Testis (tissue), 3 donors: Measurements from ENCODE around the gene SPINK4. TPM values are rescaled to one million over a fixed set of nuclear protein-coding genes. Genes with fewer than 3 reads are reported as not detected.

Source experiments
- DNase-seq: peaks from one replicate; pipeline ENCODE4 v3.0.0-alpha.2; 2019
- H3K27ac ChIP-seq, 2 donors: fragments of 200-600 bp; sonication (generic); one replicate each; pipeline ENCODE4 v1.5.1; 2019
- H3K27me3 ChIP-seq: fragments of 200-600 bp; sonication (generic); one replicate; pipeline ENCODE4 v1.5.1; 2019
- H3K36me3 ChIP-seq: fragments of 200-600 bp; sonication (generic); one replicate; pipeline ENCODE4 v1.5.1; 2017; ENCODE audit warnings: low read depth; ENCODE audit errors: missing control alignments
- H3K4me1 ChIP-seq: fragments of 200-600 bp; sonication (generic); one replicate; pipeline ENCODE4 v1.5.1; 2019
- H3K4me3 ChIP-seq, 2 donors: fragments of 200-600 bp; sonication (generic); one replicate each; pipeline ENCODE4 v1.5.1; 2017 to 2019
- H3K9me3 ChIP-seq: fragments of 200-600 bp; sonication (generic); one replicate; pipeline ENCODE4 v1.5.1; 2017
- POLR2A ChIP-seq: fragments of 450-650 bp; IDR thresholded peaks from one replicate; pipeline ENCODE4 v1.6.1; 2017; ENCODE audit warnings: antibody characterized with exemption, mild to moderate bottlenecking, moderate library complexity
- WGBS, 2 donors: methylation state at CpG; one replicate each; pipeline ENCODE4 v1.1.5; 2018; 5-methylcytosine and 5-hydroxymethylcytosine counted together
- intact Hi-C: fragments of 100-400 bp; cut with DNase I; formaldehyde crosslinking; loops from one replicate; pipeline ENCODE4 v1.15.1; 2023; ENCODE audit warnings: low total_unique reads
- polyA plus RNA-seq: library from polyadenylated mRNA; stranded (reverse); fragments of 350-450 nt; fragmentation: Illumina TruSeq; extraction: RNeasy Lipid Tissue Mini Kit (QIAGEN cat#74804); gene quantifications from one replicate; pipeline ENCODE4 v1.2.3, GENCODE V29; 2014; ENCODE audit warnings: low read depth, low replicate concordance; ENCODE audit not compliant: insufficient read depth
- total RNA-seq, 2 donors: library from RNA; depleted of rRNA; stranded (reverse); fragments of >200 nt; gene quantifications; one replicate each; pipeline ENCODE4 v1.2.3, GENCODE V29; 2016
- TF ChIP-seq, protein P1 (sequence below), 3 experiments: fragments of 450-650 bp in 2 of 3; fragments of 200-600 bp in 1 of 3; sonication (generic) in 1 of 3; IDR thresholded peaks; one replicate each; pipeline ENCODE4 v1.5.1; 2016 to 2019; ENCODE audit warnings: antibody characterized with exemption in 3 of 3, mild to moderate bottlenecking in 2 of 3, moderate library complexity in 1 of 3

SPINK4 gene
- total and polyA plus RNA-seq, 3 donors from 2014 or later, result not detected

DNA sequence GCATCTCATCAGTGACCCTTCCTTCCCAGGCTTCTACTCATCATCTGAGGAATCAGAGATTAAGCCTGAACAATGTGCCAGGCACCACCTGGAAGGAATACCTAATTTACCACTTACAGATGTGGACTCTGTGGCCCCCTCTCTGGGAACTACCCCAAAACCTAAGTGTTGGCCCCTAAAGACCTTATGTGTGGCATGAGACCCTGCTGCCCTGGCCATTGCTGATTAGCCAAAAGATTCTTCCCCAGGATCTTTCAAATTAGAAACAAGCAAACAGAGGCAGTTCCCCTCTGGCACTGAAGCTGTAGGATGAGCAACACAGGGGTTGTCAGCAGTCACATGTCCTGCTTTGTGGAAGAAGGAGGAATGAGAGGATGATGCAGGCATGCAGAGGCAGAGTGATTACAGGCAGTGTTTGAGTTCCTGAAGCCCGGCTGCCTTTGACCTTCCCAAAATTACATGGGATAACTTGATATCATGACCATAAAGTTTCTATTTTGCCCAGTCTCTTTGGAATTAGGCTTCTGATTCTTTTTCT lies 10.6 kb downstream of the SPINK4 start:
- no peak for DNase-seq
- H3K4me3 ChIP-seq, result no peak overlapping the region
- H3K27ac ChIP-seq, result no peak overlapping the region
- H3K4me1 ChIP-seq, result no peaks in the 10 kb centered on the region
- intact Hi-C loops, result no loop called here
- TF ChIP-seq, protein P1, sequence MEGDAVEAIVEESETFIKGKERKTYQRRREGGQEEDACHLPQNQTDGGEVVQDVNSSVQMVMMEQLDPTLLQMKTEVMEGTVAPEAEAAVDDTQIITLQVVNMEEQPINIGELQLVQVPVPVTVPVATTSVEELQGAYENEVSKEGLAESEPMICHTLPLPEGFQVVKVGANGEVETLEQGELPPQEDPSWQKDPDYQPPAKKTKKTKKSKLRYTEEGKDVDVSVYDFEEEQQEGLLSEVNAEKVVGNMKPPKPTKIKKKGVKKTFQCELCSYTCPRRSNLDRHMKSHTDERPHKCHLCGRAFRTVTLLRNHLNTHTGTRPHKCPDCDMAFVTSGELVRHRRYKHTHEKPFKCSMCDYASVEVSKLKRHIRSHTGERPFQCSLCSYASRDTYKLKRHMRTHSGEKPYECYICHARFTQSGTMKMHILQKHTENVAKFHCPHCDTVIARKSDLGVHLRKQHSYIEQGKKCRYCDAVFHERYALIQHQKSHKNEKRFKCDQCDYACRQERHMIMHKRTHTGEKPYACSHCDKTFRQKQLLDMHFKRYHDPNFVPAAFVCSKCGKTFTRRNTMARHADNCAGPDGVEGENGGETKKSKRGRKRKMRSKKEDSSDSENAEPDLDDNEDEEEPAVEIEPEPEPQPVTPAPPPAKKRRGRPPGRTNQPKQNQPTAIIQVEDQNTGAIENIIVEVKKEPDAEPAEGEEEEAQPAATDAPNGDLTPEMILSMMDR (IDR thresholded peaks at IDR 0.05), result no peak
- TF ChIP-seq POLR2A, result no peak
- WGBS, 2 donors, result 71 to 82% methylated on average over 1 of the region's 1 CpG
- H3K27me3 ChIP-seq, result no peaks in the 10 kb centered on the region
- H3K36me3 ChIP-seq, result no peaks in the 10 kb centered on the region
- H3K9me3 ChIP-seq, result no peaks in the 10 kb centered on the region

DNA sequence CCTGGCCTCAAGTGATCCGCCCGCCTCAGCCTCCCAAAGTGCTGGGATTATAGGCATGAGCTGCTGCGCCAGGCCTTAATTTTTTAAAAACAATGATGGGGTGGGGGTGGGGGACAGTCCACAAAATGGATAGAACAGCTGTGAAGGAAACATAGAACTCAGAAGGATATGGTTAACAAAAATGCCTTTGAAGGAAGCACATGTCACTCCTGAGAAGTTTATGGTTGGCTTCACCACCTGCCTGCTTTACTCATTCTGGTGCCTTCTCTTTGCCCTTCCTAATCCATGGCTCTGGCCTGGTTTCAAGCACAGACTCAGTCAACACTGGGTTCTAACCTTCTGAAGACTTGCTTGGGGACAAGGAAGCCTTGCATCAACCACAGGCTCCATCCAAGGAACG lies 14.2 kb downstream of the SPINK4 start:
- Histone ChIP-seq H3K4me1 (no peaks in the 10 kb centered on the region), H3K27ac (no peak overlapping the region), H3K9me3 (no peaks in the 10 kb centered on the region), H3K27me3 (no peaks in the 10 kb centered on the region), H3K36me3 (no peaks in the 10 kb centered on the region), H3K4me3 (no peak overlapping the region)
- intact Hi-C loops, result no loop called here
- TF ChIP-seq, protein P1 (IDR thresholded peaks at IDR 0.05), result no peak
- TF ChIP-seq POLR2A, result no peak
- WGBS, 2 donors, result 95 to 98% methylated on average over 3 to 4 of the region's 4 CpGs
- DNase-seq, result no peak

DNA sequence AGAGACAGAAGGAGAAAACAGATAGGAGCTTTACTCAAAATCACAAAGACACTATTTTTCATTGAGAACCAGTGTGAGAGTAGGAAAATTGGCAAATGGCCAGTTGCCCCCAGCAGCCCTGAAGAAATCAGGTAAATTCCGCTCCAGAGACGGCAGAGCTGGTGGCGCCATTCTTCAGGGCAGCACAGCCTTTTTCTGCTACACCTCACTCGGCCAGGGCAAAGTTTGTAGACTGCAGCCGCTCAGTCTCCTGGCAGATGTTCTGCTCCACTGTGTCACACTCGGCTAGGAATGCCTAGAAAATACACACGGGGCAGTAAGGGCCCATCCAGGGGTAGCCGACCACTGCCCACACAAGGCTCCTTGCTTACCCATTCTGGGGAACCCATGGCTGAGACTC lies 15.0 kb downstream of the SPINK4 start:
- no peak for DNase-seq
- intact Hi-C loops, result no loop called here
- Histone ChIP-seq H3K4me1 (no peaks in the 10 kb centered on the region), H3K27me3 (no peaks in the 10 kb centered on the region), H3K4me3 (no peak overlapping the region), H3K27ac (no peak overlapping the region), H3K36me3 (no peaks in the 10 kb centered on the region), H3K9me3 (no peaks in the 10 kb centered on the region)
- TF ChIP-seq, protein P1 (IDR thresholded peaks at IDR 0.05), result no peak
- TF ChIP-seq POLR2A, result no peak
- 91 to 93% methylated on average over 8 of the region's 8 CpGs for WGBS, 2 donors

DNA sequence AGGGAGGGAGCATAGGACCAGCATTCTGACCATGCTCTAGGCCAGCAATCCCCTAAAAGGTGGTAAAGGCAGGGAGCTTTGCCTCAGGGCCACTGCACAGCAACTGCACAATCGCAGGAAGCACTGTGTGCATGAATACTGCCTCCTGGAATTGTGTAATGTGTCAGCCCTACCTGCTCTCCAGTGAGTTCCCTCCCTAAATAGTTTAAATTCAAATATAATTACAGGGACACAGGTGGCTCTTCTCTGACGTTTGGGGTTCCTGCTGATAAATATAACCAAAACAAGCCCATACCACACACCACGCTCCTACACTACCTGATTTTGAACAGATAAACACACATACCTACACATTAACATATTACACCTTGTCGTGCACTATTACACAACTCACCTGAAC lies 15.5 kb downstream of the SPINK4 start:
- Histone ChIP-seq H3K27ac (no peak overlapping the region), H3K36me3 (no peaks in the 10 kb centered on the region), H3K27me3 (no peaks in the 10 kb centered on the region), H3K9me3 (no peaks in the 10 kb centered on the region), H3K4me1 (no peaks in the 10 kb centered on the region), H3K4me3 (no peak overlapping the region)
- TF ChIP-seq, protein P1 (IDR thresholded peaks at IDR 0.05), result no peak
- no peak for TF ChIP-seq POLR2A
- 85 to 91% methylated on average over 4 of the region's 4 CpGs for WGBS, 2 donors
- intact Hi-C loops, result no loop called here
- no peak for DNase-seq

DNA sequence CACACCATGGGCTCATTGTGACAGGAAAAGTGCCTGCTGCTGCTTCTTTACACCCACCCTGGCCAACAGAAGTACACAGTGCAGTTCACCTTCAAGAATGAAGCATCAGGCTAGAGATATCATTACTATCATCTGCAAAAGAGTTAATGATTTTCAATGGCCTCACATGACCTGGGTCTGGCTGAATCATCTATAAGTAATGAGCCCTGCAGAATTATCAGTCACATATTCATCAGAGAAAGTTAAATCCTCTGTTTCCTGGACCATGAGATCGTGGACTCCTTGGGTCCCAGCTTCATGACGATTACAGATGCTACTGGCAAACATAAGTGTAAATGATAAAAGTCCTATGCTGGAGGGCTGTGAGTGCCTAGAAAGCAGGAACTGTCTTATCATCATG lies 16.3 kb downstream of the SPINK4 start:
- Histone ChIP-seq H3K36me3 (no peaks in the 10 kb centered on the region), H3K9me3 (no peaks in the 10 kb centered on the region), H3K4me3 (no peak overlapping the region), H3K27ac (no peak overlapping the region), H3K27me3 (no peaks in the 10 kb centered on the region), H3K4me1 (no peaks in the 10 kb centered on the region)
- DNase-seq, result no peak
- TF ChIP-seq, protein P1 (IDR thresholded peaks at IDR 0.05), result no peak
- TF ChIP-seq POLR2A, result no peak
- intact Hi-C loops, result no loop called here
- 78 to 90% methylated on average over 2 of the region's 2 CpGs for WGBS, 2 donors
